H1 (cell line): ENCODE data around the gene COL25A1. TPM values are rescaled to one million over a fixed set of nuclear protein-coding genes. Genes with fewer than 3 reads are reported as not detected.

Experiments
- CHD7 ChIP-seq: fragments of 300-600 bp; sonication (generic); IDR thresholded peaks from 2 replicates; pipeline ENCODE4 v1.7.1; 2012; ENCODE audit warnings: low read length, moderate library complexity, mild to moderate bottlenecking, inconsistent platforms; ENCODE audit not compliant: insufficient replicate concordance
- polyA plus RNA-seq, 7 experiments: library from polyadenylated mRNA; depleted of rRNA in 3 of 7; stranded (reverse) in 5 of 7; unstranded in 2 of 7; fragments of >200 nt in 5 of 7; fragments of 200-250 nt in 2 of 7; gene quantifications; 1 replicate in 5 of 7; 2 replicates in 1 of 7; 4 replicates in 1 of 7; pipeline versions ENCODE4 v1.2.1 to v1.2.3, GENCODE V29; 2011 to 2013; ENCODE audit warnings: missing spikeins in 2 of 7, mixed read lengths in 2 of 7
- total RNA-seq: library from RNA; stranded (reverse); fragmentation: NEBNext Ultra II Directional; extraction: Animal tissue kit (Norgen Biotek cat#: 25700); gene quantifications from 2 replicates; pipeline ENCODE4 v1.2.1, GENCODE V29; 2021

COL25A1 gene
- total and polyA plus RNA-seq, 2 of the 8 experiments (the other 6 are each of a cell fraction or from before 2014, with no cell fraction given) = 1.1 to 8.3 TPM

DNA sequence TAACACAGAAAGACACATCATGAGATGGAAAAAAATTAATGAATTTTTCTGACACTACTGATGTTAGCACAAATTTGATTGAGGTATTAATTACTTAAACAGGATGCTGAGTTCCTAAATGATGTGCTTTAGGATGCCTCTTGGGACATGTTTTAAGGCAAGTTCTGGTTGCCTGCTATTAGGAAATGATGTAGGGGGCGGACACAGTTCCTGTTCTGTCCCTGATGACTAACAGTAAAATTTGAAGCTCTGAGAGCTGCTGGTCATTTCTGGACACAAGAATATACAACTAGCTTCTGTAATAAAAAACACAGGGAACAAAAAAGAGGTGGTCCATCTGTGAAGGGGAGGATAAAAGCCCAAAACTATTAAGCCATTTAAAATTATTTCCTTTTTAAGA, 376.4 kb downstream of the COL25A1 start (continued):
- TF ChIP-seq CHD7 = no peak
